Gastrocnemius medialis (tissue), 4 donors: ENCODE measurements around the gene DUSP1.

Experiments
- CTCF ChIP-seq, 5 experiments: fragments of 450-650 bp in 3 of 5; fragments of 200-600 bp in 2 of 5; sonication (generic) in 2 of 5; IDR thresholded peaks in 4 of 5; conservative IDR thresholded peaks in 1 of 5; 1 replicate in 4 of 5; 2 replicates in 1 of 5; pipeline ENCODE4 v1.5.1; 2016 to 2019; ENCODE audit warnings: antibody characterized with exemption in 5 of 5, mild to moderate bottlenecking in 3 of 5, moderate library complexity in 3 of 5
- POLR2A ChIP-seq, 2 donors: fragments of 450-650 bp; IDR thresholded peaks; one replicate each; pipeline ENCODE4 v1.6.1; 2017; ENCODE audit warnings: antibody characterized with exemption in 2 of 2, mild to moderate bottlenecking in 2 of 2, moderate library complexity in 2 of 2

DNA sequence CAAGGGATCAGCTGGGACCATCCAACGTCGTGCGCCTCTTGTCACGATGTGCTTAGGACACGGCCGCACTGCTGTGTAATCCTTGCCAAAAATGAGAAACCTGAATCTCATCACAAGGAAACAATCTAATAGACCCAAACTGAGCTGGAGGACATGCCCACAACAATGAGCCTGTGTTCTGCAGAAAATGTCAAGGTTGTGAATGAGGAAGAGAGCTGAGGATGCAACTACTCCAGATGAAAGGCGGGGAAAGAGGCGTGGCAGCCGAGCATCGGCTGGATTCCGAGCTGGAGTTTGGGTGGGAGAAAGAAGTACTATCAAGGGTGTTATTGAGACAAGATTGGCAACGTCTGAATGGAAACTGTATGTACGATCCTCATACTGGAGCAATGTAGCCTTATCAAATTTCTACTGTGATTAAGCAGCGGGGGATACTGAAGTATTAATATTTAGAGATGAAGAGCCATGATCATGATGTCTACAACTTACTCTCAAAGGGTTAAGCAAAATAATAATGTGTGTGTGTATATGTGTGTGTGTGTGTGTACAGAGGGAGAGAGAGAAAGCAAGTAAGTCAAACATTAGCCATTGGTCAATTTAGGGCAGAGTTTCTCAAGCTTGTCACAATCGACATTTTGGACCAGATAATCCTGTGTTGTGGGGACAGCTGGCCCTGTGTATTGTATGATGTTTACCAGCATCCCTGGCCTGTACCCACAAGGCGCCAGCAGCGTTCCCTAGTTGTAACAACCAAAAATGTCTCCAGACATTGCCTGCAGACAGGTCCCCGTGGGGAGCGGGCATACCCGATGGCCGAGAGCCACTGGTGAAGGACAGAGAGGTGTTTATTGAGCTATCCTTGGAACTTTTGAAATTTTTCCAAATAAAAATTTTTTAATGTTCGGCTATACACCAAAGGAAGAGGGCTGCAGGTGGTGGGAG is 46.5 kb downstream of the DUSP1 start:
- TF ChIP-seq CTCF (IDR thresholded peaks at IDR 0.05 in 4 of 5, conservative IDR thresholded peaks at IDR 0.05 in 1 of 5) = no peak
- TF ChIP-seq POLR2A (IDR thresholded peaks at IDR 0.05) = no peak
